Measurements from ENCODE around the gene LRSAM1. TPM values are rescaled to one million over a fixed set of nuclear protein-coding genes. Genes with fewer than 3 reads are reported as not detected.

LRSAM1 gene
- total RNA-seq, 2 donors from 2014 or later = 17.5 to 34.4 TPM

DNA sequence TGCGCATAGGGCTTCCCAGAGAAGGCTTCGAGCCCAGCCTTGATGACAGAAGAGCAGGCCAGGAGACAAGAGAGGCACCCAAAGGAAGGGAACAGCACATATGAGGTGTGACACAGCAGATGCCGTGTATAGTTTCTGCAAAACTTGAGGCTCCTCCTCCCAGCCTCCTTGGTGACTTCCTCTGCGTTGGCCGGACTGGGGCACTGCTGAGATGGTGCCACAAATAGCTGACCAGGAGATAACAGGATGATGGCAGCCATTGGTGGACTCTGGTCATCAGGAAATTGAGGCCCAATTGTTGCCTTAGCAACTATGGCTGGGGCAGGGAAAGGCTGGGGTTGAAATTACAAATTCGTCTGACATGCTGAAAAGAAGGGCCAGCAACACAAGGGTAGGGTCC is 32.0 kb upstream of the LRSAM1 start:
- no peak for ATAC-seq
- Mint-ChIP-seq H3K4me1 (ENCODE audit: low read depth in 2 of 2) (peaks cover 18 to 22% of the 10 kb centered on the region in 2 donors), H3K27me3 (peaks cover 0 to 2% of the 10 kb centered on the region in 2 donors), H3K36me3 (no peaks in the 10 kb centered on the region), H3K4me3 (no peak overlapping the region), H3K27ac (no peak overlapping the region), H3K9me3 (no peaks in the 10 kb centered on the region)
- no peak for DNase-seq (ENCODE audit: low spot score)

DNA sequence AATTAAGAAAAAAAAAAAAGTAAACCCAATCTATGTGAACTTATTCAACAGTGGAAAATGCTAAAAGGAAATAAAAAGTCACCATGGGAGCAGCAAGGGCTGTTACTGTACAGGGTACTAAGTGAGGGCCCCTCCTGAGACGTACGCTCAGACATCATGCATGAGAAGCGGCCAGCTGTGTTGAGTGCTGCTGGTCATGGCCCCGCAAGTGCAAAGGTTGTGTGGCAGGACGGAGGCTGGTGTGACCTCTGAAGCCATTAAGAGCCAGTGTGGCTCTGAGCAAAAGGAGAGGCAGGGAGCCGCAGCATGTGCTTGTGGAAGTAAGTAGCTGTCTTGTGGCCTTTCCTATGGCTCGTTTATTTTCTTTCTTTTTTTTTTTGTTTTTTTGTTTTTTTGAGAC is 30.3 kb upstream of the LRSAM1 start:
- no peak overlapping the region for H3K4me3 Mint-ChIP-seq
- peaks cover 35 to 36% of the 10 kb centered on the region in 2 donors for H3K4me1 Mint-ChIP-seq (ENCODE audit: low read depth in 2 of 2)
- DNase-seq (ENCODE audit: low spot score) = no peak
- no peak for ATAC-seq
- no peaks in the 10 kb centered on the region for H3K36me3 Mint-ChIP-seq
- H3K9me3 Mint-ChIP-seq = no peaks in the 10 kb centered on the region
- H3K27me3 Mint-ChIP-seq = no peaks in the 10 kb centered on the region
- no peak overlapping the region for H3K27ac Mint-ChIP-seq

DNA sequence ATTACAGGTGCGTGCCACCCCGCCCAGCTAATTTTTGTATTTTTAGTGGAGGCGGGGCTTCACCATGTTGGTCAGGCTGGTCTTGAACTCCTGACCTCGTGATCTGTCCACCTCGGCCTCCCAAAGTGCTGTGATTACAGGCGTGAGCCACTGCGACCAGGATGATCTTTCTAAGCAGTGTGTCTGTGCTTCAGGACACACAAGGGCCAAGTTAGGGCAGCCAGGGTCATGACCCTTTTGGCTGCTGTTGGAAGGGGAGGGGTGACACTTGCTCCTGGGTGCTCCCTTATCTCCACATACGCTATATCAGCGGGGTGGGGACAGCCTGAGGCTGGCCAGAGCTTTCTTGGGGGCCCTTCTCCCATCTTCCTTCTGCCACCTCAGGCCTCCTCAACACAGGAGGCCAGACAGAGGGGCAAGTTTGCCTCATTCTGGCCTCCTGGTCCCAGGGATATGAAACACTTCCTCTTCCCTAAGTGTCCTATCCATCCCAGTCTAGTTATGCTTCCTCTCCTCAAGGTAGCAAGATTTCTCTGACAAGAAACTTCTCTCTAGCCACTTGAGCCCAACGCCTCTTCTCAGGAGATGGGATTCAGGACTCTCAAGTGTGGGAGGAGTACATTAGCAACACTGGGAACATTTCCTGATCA is 29.1 kb upstream of the LRSAM1 start:
- Mint-ChIP-seq H3K4me1 (ENCODE audit: low read depth in 2 of 2) (peaks cover 43 to 45% of the 10 kb centered on the region in 2 donors), H3K27ac (peak overlapping the region; percentile 93 to 99), H3K36me3 (peaks cover 7% of the 10 kb centered on the region), H3K9me3 (no peaks in the 10 kb centered on the region), H3K27me3 (no peaks in the 10 kb centered on the region), H3K4me3 (peak overlapping the region; percentile 99)
- ATAC-seq = no peak
- DNase-seq (ENCODE audit: low spot score) = no peak

DNA sequence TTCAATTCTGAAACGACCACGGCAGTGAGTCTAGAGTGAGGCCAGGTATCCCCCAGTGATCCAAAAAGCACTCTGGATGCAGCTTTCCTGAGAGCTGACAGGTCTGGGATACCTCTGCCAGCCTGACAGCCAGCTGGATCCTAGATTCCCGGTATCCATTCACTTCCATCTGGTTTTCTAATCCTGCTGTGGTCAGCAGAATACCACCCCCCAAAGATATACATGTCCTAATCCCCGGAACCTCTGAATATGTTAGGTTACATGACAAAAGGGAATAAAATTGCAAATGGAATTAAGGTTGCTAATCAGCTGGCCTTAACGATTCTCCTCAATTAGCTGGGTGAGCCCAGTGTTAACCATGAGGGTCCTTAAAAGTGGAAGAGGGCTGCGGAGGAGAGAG is 28.5 kb upstream of the LRSAM1 start:
- ATAC-seq (no peak), DNase-seq (ENCODE audit: low spot score) (no peak)
- no peaks in the 10 kb centered on the region for H3K27me3 Mint-ChIP-seq
- H3K9me3 Mint-ChIP-seq = no peaks in the 10 kb centered on the region
- H3K36me3 Mint-ChIP-seq = peaks cover 7% of the 10 kb centered on the region
- peak overlapping the region; percentile 93 to 99 for H3K27ac Mint-ChIP-seq
- peaks cover 47 to 49% of the 10 kb centered on the region in 2 donors for H3K4me1 Mint-ChIP-seq (ENCODE audit: low read depth in 2 of 2)
- peak overlapping the region; percentile 99 for H3K4me3 Mint-ChIP-seq

DNA sequence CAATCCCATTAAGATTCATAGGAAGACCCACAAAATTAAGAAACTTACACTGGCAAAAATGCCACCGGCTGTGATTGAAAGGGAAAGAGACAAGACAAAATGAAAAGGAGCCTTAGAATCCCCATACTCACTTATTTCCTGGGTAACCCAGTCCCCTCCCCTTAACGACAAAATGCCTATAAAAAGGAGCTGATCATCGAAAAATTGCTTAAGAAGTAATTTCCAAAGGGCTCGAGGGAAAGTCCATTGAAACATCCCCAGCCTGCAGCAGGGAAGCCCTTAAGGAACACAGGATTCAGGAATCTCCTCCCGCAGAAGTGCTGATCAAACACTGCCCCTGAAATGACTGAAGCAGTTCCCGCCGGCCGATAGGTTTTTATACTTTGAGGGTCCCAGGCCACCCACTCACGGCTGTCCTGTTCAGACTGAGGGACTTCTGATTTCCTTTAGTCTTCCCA is 27.8 kb upstream of the LRSAM1 start:
- Mint-ChIP-seq H3K4me1 (ENCODE audit: low read depth in 2 of 2) (peaks cover 48 to 56% of the 10 kb centered on the region in 2 donors), H3K4me3 (peak overlapping the region; percentile 99)

DNA sequence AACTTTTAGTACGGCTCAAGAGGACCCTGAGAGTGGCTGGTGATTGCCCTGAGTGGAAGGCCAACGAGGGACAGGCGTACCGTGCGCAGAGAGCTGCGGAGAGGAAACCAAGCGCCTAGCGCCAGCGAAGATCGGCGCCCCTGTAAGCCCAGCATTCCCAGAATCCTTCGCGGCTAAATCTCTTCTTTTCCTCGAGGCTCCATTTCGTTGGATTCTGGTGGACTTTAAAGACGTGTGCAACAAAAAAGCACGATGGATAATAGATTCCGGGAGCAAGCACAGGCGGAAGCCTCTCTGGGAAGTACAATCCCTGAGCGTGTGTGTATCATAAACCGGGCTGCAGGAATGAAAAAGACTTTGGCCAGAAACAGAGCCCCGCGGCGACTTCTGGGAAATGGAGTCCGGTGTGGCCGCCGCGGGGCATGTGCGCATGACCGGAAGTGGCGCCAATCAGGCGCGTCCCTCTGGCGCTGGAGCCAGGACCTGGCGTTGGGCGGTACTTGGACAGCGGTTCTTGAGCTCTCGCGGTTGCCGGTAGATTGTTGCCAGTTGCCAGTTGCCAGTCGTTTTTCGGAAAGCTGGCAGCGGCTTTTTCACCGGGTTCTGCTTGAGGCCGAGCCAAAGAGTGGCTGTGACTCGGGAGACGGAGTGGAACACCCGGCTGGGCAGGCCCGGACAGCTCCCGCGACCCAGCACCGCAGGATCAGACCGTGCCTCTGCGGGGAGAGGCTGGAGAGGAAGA is 27.2 kb upstream of the LRSAM1 start, which contains the start of gene ZNF79:
TSS of gene ZNF79 (plus strand) at position 449 of the 742 bp plus-strand sequence. CDS start 406 bp downstream, outside the sequence.
- peak; percentile 96 for DNase-seq (ENCODE audit: low spot score)
- Mint-ChIP-seq H3K4me1 (ENCODE audit: low read depth in 2 of 2) (peaks cover 43 to 52% of the 10 kb centered on the region in 2 donors), H3K27ac (peak within 1 kb of the TSS; percentile 93 to 99), H3K36me3 (peaks cover 7% of the 10 kb centered on the region), H3K4me3 (peak within 1 kb of the TSS; percentile 99), H3K9me3 (no peaks in the 10 kb centered on the region), H3K27me3 (no peaks in the 10 kb centered on the region)
- peak; percentile 91 to 97 for ATAC-seq

More for the DNA sequence above, 27.8 kb upstream of the LRSAM1 start:
- H3K27me3 Mint-ChIP-seq = no peaks in the 10 kb centered on the region
- H3K9me3 Mint-ChIP-seq = no peaks in the 10 kb centered on the region
- ATAC-seq = no peak
- peaks cover 7% of the 10 kb centered on the region for H3K36me3 Mint-ChIP-seq
- DNase-seq (ENCODE audit: low spot score) = no peak
- peak overlapping the region; percentile 93 to 99 for H3K27ac Mint-ChIP-seq

DNA sequence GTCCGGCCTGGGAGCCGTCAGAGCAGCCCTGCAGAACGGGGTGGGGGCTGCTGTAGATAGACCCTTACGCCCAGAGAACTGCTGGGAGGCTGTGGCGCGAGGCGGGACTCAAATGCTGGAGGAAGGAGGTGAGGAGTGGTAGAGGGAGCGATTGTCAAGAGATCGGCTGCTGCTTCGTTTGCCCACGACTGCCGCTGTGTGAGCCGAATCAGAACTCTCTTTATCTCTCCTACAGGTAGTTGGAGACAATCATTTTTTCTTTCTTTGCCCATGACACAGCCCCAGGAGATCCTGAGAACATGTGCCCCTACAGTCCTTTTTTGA is 26.7 kb upstream of the LRSAM1 start:
- no peak for DNase-seq (ENCODE audit: low spot score)
- H3K4me3 Mint-ChIP-seq = peak overlapping the region; percentile 99
- peaks cover 43 to 52% of the 10 kb centered on the region in 2 donors for H3K4me1 Mint-ChIP-seq (ENCODE audit: low read depth in 2 of 2)

DNA sequence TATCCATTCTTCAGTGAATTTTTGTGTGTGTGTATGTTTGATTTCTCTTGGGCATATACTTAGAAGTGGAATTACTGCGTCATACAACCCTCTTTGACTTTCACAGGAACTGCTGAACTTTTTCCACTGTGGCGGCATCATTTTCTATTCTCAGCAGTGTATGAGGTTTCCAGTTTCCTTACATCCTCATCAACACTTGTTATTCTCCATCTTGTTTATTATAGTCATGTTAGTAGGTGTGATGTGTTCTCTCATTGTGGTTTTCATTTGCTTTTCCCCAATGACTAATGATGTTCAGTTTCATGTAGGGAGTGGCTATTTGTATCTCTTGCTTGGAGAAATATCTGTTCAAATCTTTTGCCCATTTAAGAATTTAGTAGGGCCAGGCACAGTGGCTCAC is 24.6 kb upstream of the LRSAM1 start:
- Mint-ChIP-seq H3K9me3 (no peaks in the 10 kb centered on the region), H3K4me3 (peak overlapping the region; percentile 99), H3K27me3 (no peaks in the 10 kb centered on the region), H3K27ac (peak overlapping the region; percentile 93 to 99), H3K4me1 (ENCODE audit: low read depth in 2 of 2) (peaks cover 49 to 52% of the 10 kb centered on the region in 2 donors), H3K36me3 (peaks cover 23% of the 10 kb centered on the region)
- peak in 1 of 2 donors; percentile 66 for ATAC-seq
- no peak for DNase-seq (ENCODE audit: low spot score)

More for the DNA sequence above, 26.7 kb upstream of the LRSAM1 start:
- Mint-ChIP-seq H3K27me3 (no peaks in the 10 kb centered on the region), H3K9me3 (no peaks in the 10 kb centered on the region), H3K27ac (peak overlapping the region; percentile 93 to 99), H3K36me3 (peaks cover 7% of the 10 kb centered on the region)
- peak in 1 of 2 donors; percentile 14 for ATAC-seq

DNA sequence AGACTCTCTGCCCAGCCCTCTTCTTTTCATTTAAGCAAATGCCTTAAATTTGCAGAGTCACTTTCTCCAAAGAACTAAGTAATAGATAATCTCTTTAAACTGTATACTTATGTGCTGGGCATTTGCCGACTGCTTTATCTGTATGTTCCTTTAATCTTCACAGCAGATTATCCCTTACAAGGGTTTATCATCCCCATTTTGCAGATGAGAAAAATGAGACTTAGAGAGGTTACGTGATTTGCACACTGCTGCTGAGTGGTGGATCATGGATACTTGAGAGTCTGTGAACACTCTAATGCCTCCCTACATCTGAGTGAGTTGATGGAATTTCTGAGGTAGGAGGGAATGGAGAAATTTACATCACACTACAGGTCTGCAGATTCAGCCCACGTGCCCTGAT is 23.0 kb upstream of the LRSAM1 start:
- peaks cover 23% of the 10 kb centered on the region for H3K36me3 Mint-ChIP-seq
- ATAC-seq = no peak
- no peak for DNase-seq (ENCODE audit: low spot score)
- H3K27me3 Mint-ChIP-seq = no peaks in the 10 kb centered on the region
- peak overlapping the region; percentile 23 to 32 for H3K27ac Mint-ChIP-seq
- H3K4me1 Mint-ChIP-seq (ENCODE audit: low read depth in 2 of 2) = peaks cover 39 to 41% of the 10 kb centered on the region in 2 donors
- H3K4me3 Mint-ChIP-seq = peak overlapping the region; percentile 13
- no peaks in the 10 kb centered on the region for H3K9me3 Mint-ChIP-seq

DNA sequence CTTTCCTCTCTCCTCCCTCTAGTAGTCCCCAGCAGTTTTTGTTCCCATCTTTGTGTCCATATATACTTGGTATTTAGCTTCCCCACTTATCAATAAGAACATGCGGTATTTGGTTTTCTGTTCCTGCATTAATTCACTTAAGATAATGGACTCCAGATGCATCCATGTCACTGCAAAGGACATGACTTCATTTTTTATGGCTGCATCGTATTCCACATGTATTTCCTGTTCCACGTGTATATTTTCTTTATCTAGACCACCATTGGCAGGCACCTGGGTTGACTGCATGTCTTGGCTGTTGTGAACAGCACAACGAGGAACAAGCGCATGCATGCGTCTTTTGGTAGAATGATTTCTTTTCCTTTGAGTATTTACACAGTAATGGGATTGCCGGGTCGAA is 20.9 kb upstream of the LRSAM1 start:
- DNase-seq (ENCODE audit: low spot score) (no peak), ATAC-seq (no peak)
- H3K9me3 Mint-ChIP-seq = no peaks in the 10 kb centered on the region
- H3K27me3 Mint-ChIP-seq = no peaks in the 10 kb centered on the region
- H3K4me1 Mint-ChIP-seq (ENCODE audit: low read depth in 2 of 2) = peaks cover 22 to 36% of the 10 kb centered on the region in 2 donors
- H3K4me3 Mint-ChIP-seq = no peak overlapping the region
- H3K27ac Mint-ChIP-seq = no peak overlapping the region
- H3K36me3 Mint-ChIP-seq = peaks cover 36% of the 10 kb centered on the region

DNA sequence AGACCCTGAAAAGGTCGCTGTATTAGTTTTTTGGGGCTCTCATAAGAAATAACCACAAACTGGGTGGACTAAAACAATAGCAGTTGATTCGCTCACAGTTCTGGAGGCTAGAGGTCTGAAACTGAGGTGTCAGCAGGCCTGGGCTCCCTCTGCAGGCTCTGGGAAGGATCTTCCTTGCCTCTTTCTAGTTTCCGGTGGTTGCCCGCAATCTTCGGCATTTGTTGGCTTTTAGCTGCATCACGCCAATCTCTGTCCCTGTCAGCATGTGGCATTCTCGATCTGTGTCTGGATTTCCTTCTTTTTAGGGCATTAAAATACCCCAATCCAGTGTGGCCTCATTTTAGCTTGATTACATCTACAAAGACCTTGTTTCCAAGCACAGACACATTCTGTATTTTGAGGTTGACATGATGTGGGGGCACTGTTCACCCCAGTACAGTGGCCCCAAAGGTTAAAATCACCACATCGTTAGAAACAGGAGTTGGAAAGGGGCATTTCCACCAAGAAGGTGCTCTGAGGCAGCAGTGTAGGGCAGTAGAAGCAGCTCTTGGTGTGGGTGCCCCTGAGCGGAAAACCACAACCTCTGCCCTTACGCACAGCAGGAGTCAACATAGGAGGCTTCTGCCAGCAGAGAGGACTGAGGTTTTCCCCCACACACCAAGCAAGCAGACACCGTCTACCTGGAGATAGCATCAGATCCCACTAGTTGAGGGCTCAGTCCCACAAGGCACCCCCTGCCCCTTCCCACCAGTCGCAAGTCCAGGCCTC is 13.6 kb upstream of the LRSAM1 start:
- peaks cover 13 to 23% of the 10 kb centered on the region in 2 donors for H3K4me1 Mint-ChIP-seq (ENCODE audit: low read depth in 2 of 2)
- peak overlapping the region; percentile 48 for H3K4me3 Mint-ChIP-seq
- H3K27ac Mint-ChIP-seq = peak overlapping the region; percentile 51 to 78
- peaks cover 21% of the 10 kb centered on the region for H3K36me3 Mint-ChIP-seq
- H3K27me3 Mint-ChIP-seq = no peaks in the 10 kb centered on the region
- DNase-seq (ENCODE audit: low spot score) (no peak), ATAC-seq (peak; percentile 59 to 68)
- H3K9me3 Mint-ChIP-seq = no peaks in the 10 kb centered on the region

DNA sequence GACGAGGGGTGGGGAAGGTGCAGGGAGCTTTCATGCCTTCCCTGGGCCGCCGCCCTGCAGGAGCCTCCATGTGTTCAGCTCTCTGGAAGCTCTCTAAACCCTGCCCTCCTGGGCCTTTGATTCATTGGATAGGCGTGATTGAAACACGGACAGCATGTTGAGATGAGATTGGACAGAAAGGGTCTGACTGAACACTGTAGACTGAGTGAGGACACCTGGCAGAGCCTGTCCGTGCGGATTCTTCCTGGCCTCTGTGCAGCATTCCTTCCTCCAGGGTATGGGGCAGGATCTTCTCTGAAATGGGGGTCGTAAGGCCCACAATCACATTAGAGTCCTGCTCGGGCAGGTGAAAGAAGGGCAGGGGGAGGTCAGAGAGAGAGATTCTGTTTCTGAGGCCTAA is 12.9 kb upstream of the LRSAM1 start:
- H3K4me3 Mint-ChIP-seq = no peak overlapping the region

DNA sequence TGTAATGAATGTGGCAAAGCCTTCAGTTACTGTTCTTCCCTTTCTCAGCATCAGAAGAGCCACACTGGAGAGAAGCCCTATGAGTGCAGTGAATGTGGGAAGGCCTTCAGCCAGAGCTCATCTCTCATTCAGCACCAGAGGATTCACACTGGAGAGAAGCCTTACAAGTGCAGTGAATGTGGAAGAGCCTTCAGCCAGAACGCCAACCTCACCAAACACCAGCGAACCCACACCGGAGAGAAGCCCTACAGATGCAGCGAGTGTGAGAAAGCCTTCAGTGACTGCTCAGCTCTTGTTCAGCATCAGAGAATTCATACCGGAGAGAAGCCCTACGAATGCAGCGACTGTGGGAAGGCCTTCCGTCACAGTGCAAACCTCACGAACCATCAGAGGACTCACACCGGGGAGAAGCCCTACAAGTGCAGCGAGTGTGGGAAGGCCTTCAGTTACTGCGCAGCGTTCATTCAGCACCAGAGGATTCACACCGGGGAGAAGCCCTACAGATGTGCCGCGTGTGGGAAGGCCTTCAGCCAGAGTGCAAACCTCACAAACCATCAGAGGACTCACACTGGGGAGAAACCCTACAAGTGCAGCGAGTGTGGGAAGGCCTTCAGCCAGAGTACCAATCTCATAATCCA is 6.9 kb upstream of the LRSAM1 start:
- ATAC-seq (peak in 1 of 2 donors; percentile 18), DNase-seq (ENCODE audit: low spot score) (no peak)
- Mint-ChIP-seq H3K27ac (peak overlapping the region; percentile 38 to 94), H3K36me3 (peaks cover 55% of the 10 kb centered on the region), H3K4me3 (no peak overlapping the region), H3K9me3 (no peaks in the 10 kb centered on the region), H3K4me1 (ENCODE audit: low read depth in 2 of 2) (peaks cover 36 to 38% of the 10 kb centered on the region in 2 donors), H3K27me3 (no peaks in the 10 kb centered on the region)

More for the DNA sequence above, 12.9 kb upstream of the LRSAM1 start:
- ATAC-seq (no peak), DNase-seq (ENCODE audit: low spot score) (no peak)
- Mint-ChIP-seq H3K9me3 (no peaks in the 10 kb centered on the region), H3K36me3 (peaks cover 20% of the 10 kb centered on the region), H3K27me3 (no peaks in the 10 kb centered on the region), H3K27ac (peak overlapping the region; percentile 51 to 78), H3K4me1 (ENCODE audit: low read depth in 2 of 2) (peaks cover 13 to 23% of the 10 kb centered on the region in 2 donors)

All from natural killer cell treated with Interleukin-12 subunit alpha and Interleukin-12 subunit beta and Interleukin-15 and Interleukin-18, amount 100 ng/mL, for 72 hours (primary cell).